ENCODE results near the gene GPATCH2L.

DNA sequence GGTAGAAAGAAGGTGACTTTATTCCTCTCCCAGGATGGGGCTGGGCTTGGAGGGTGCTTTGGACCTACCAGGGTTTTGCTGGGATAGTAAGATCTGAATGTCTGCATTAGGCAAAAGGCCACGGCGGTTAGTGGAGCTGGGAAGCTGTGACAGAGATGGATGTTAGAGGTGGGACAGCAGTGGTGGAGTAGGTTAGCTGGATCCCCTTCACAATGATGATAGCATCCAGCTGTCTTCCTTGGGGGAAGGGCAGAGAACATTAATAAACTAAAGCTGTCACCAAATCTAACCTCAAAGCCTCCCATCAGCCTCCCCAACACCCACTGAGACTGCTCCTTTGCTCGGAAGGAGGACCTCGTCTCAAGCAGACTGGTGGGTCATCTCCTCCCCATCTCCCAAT lies 104.8 kb downstream of the GPATCH2L start:
- TF ChIP-seq, protein P1, sequence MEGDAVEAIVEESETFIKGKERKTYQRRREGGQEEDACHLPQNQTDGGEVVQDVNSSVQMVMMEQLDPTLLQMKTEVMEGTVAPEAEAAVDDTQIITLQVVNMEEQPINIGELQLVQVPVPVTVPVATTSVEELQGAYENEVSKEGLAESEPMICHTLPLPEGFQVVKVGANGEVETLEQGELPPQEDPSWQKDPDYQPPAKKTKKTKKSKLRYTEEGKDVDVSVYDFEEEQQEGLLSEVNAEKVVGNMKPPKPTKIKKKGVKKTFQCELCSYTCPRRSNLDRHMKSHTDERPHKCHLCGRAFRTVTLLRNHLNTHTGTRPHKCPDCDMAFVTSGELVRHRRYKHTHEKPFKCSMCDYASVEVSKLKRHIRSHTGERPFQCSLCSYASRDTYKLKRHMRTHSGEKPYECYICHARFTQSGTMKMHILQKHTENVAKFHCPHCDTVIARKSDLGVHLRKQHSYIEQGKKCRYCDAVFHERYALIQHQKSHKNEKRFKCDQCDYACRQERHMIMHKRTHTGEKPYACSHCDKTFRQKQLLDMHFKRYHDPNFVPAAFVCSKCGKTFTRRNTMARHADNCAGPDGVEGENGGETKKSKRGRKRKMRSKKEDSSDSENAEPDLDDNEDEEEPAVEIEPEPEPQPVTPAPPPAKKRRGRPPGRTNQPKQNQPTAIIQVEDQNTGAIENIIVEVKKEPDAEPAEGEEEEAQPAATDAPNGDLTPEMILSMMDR (conservative IDR thresholded peaks at IDR 0.05; ENCODE audit: low read depth in 2 of 2), result no peak
- TF ChIP-seq STAT1 (IDR thresholded peaks at IDR 0.05; ENCODE audit: unreplicated experiment) (no peak), ZNF331 (CRISPR knock-in tag; IDR thresholded peaks at IDR 0.05; ENCODE audit: low read depth) (no peak), EZH2 (IDR thresholded peaks at IDR 0.05; ENCODE audit: low read depth, unreplicated experiment) (no peak), EZH2phosphoT487 (IDR thresholded peaks at IDR 0.05; ENCODE audit: unreplicated experiment) (no peak), REST (IDR thresholded peaks at IDR 0.05; ENCODE audit: unreplicated experiment) (no peak), POLR2AphosphoS5 (IDR thresholded peaks at IDR 0.05; ENCODE audit: low read depth) (no peak)

Measured in GM23338 (cell line).